Heart right ventricle (tissue), 16 donors: ENCODE results near the gene MAST2. TPM values are rescaled to one million over a fixed set of nuclear protein-coding genes. Genes with fewer than 3 reads are reported as not detected.
"Not testable (repeated sequence)": the region's sequence is repeated elsewhere in the genome, so short reads cannot be mapped to it uniquely, and the experiment has no call there.

ENCODE experiments used
- ATAC-seq, 8 donors: fragments of 200-7000 bp; cut with Tn5 transposase; one replicate each; pipeline ENCODE4 v1.9.1; 2020; ENCODE audit warnings: mild to moderate bottlenecking in 8 of 8, moderate library complexity in 8 of 8, moderate number of reproducible peaks in 1 of 8
- DNase-seq, 2 donors: peaks; one replicate each; pipeline ENCODE4 v3.0.0-alpha.2; 2020
- H3K27ac ChIP-seq, 10 donors: fragments of 200-600 bp; sonication (generic) in 2 of 10; one replicate each; pipeline versions ENCODE4 v1.5.0 to v1.8.0; 2020 to 2022; ENCODE audit warnings: mild to moderate bottlenecking in 3 of 10
- H3K27me3 ChIP-seq, 7 donors: fragments of 200-600 bp; one replicate each; pipeline ENCODE4 v1.8.0; 2021 to 2022; ENCODE audit warnings: mild to moderate bottlenecking in 2 of 7
- H3K36me3 ChIP-seq, 9 donors: fragments of 200-600 bp; sonication (generic) in 1 of 9; one replicate each; pipeline versions ENCODE4 v1.5.0 to v1.8.0; 2020 to 2022; ENCODE audit warnings: mild to moderate bottlenecking in 2 of 9
- H3K4me1 ChIP-seq, 9 donors: fragments of 200-600 bp; sonication (generic) in 1 of 9; one replicate each; pipeline versions ENCODE4 v1.5.0 to v1.8.0; 2020 to 2022; ENCODE audit warnings: mild to moderate bottlenecking in 4 of 9
- H3K4me3 ChIP-seq, 10 donors: fragments of 200-600 bp; sonication (generic) in 2 of 10; one replicate each; pipeline versions ENCODE4 v1.5.0 to v1.8.0; 2020 to 2022; ENCODE audit warnings: mild to moderate bottlenecking in 7 of 10, moderate library complexity in 2 of 10
- H3K9me3 ChIP-seq, 11 donors: fragments of 200-600 bp in 10 of 11; sonication (generic) in 2 of 11; one replicate each; pipeline versions ENCODE4 v1.5.0 to v1.8.0; 2013 to 2022; ENCODE audit warnings: mild to moderate bottlenecking in 2 of 11, control low read depth in 1 of 11, moderate library complexity in 1 of 11
- CTCF ChIP-seq, 9 donors: fragments of 200-600 bp; sonication (generic) in 2 of 9; IDR thresholded peaks; one replicate each; pipeline versions ENCODE4 v1.5.0 to v1.8.0; 2021 to 2022; ENCODE audit warnings: antibody characterized with exemption in 9 of 9, mild to moderate bottlenecking in 5 of 9, moderate library complexity in 1 of 9
- WGBS, 2 donors: extraction: QIAGEN DNeasy Blood & Tissue Kit; methylation state at CpG; one replicate each; pipeline ENCODE4 v1.1.7; 2013; ENCODE audit warnings: inconsistent platforms in 1 of 2; 5-methylcytosine and 5-hydroxymethylcytosine counted together
- intact Hi-C, 10 donors: fragments of 100-400 bp; cut with DNase I; formaldehyde crosslinking; loops; one replicate each; pipeline versions ENCODE4 v1.11.1 to v1.14.2; 2022
- polyA plus RNA-seq, 2 donors: library from polyadenylated mRNA; stranded (reverse); fragments of 200-250 nt; gene quantifications; one replicate each; pipeline ENCODE4 v1.2.3, GENCODE V29; 2013
- total RNA-seq, 10 donors: library from RNA; stranded (reverse); fragmentation: NEBNext Ultra II Directional in 3 of 10; extraction: Animal tissue kit (Norgen Biotek cat#: 25700) in 3 of 10; gene quantifications; one replicate each; pipeline versions ENCODE4 v1.2.1 to v1.2.4, GENCODE V29; 2021 to 2023
- donor health status: Arrhythmogenic right ventricular cardiomyopathy.
- donor health status: ischemic (EF 13 %, LVEDD 7.1; RV severe dilation, severe dysfunction).
- donor health status: healthy with polysubstance abuse.
- donor health status: DM: no; HTN: yes; CAD: no.
- donor health status: DM: no; HTN: no; CAD: no.
- donor health status: ischemic (EF 25% LVEDD 6.9; RV normal size, moderate dysfunction).
- donor health status: ischemic (EF 25% LVEDD 5.7; RV mildly dilated, moderate dysfunction).
- donor health status: healthy.
- donor health status: DM: yes; HTN: yes; CAD: no.
- donor health status: Ischemic cardiomyopathy.
- donor health status: ischemic (EF 35%, LVEDD 5.7; RV mildly dilated, moderate dysfunction).
- donor health status: nonischemic (EF 11% LVEDD 7.7; RV severe dilation, severe dysfunction).
- donor health status: DM: yes; HTN: yes; CAD: no.
- donor health status: PGD.
- donor health status: ischemic (EF 29% LVEDD 5.4; RV normal size, mild dysfunction).
- donor health status: nonischemic (EF 23%, LVEDD 6.1; RV moderate dilation, normal function).

Gene MAST2
- total and polyA plus RNA-seq, 12 donors: 66.4 to 129 (median 83.2) TPM

- Histone ChIP-seq H3K36me3 (no peaks in the 10 kb centered on the region), H3K4me1 (peaks cover 0 to 7% (median 0%) of the 10 kb centered on the region in 9 donors), H3K27ac (no peak overlapping the region), H3K9me3 (peaks cover 0 to 8% (median 0%) of the 10 kb centered on the region in 11 donors), H3K27me3 (no peaks in the 10 kb centered on the region), H3K4me3 (no peak overlapping the region)
- DNase-seq: no peak
- intact Hi-C loops: no loop called here
- TF ChIP-seq CTCF (IDR thresholded peaks at IDR 0.05): no peak
- no peak for ATAC-seq
Observed at GRCh38 chr1:45857101-45857700, 53.8 kb downstream of the MAST2 start.

GRCh38 chr1:45857755-45858492 is 54.5 kb downstream of the MAST2 start:
- 96 to 100% methylated on average over 4 to 6 of the region's 6 CpGs for WGBS, 2 donors
- intact Hi-C loops, H3K9me3 ChIP-seq: not testable (repeated sequence)

GRCh38 chr1:45859221-45859620 is 55.8 kb downstream of the MAST2 start:
- peaks cover 0 to 20% (median 11%) of the 10 kb centered on the region in 9 donors for H3K4me1 ChIP-seq
- 97 to 98% methylated on average over 3 of the region's 3 CpGs for WGBS, 2 donors
- no peaks in the 10 kb centered on the region for H3K27me3 ChIP-seq
- DNase-seq (no peak), ATAC-seq (no peak)
- intact Hi-C loops: no loop called here
- no peak overlapping the region for H3K4me3 ChIP-seq
- TF ChIP-seq CTCF (IDR thresholded peaks at IDR 0.05): no peak
- H3K27ac ChIP-seq: no peak overlapping the region
- no peaks in the 10 kb centered on the region for H3K36me3 ChIP-seq
- peaks cover 0 to 8% (median 0%) of the 10 kb centered on the region in 11 donors for H3K9me3 ChIP-seq

More at GRCh38 chr1:45857755-45858492, 54.5 kb downstream of the MAST2 start:
- not testable (repeated sequence) for H3K36me3 ChIP-seq, H3K4me1 ChIP-seq, DNase-seq, H3K27me3 ChIP-seq, H3K27ac ChIP-seq, ATAC-seq, H3K4me3 ChIP-seq

GRCh38 chr1:45862008-45862407 is 58.6 kb downstream of the MAST2 start:
- Histone ChIP-seq H3K4me3 (no peak overlapping the region), H3K9me3 (peaks cover 0 to 8% (median 0%) of the 10 kb centered on the region in 11 donors), H3K27me3 (no peaks in the 10 kb centered on the region), H3K36me3 (no peaks in the 10 kb centered on the region), H3K4me1 (peaks cover 0 to 30% (median 20%) of the 10 kb centered on the region in 9 donors), H3K27ac (no peak overlapping the region)
- DNase-seq (no peak), ATAC-seq (no peak)
- no peak for TF ChIP-seq CTCF (IDR thresholded peaks at IDR 0.05)
- intact Hi-C loops: no loop called here

GRCh38 chr1:45863218-45863617 is 59.8 kb downstream of the MAST2 start:
- no peak for TF ChIP-seq CTCF (IDR thresholded peaks at IDR 0.05)
- H3K36me3 ChIP-seq: no peaks in the 10 kb centered on the region
- H3K27me3 ChIP-seq: no peaks in the 10 kb centered on the region
- 32 to 52% methylated on average over 2 of the region's 2 CpGs for WGBS, 2 donors
- intact Hi-C loops: no loop called here
- H3K27ac ChIP-seq: no peak overlapping the region
- ATAC-seq: peak in 1 of 8 donors; percentile 39
- H3K4me3 ChIP-seq: no peak overlapping the region
- DNase-seq: no peak
- peaks cover 0 to 5% (median 0%) of the 10 kb centered on the region in 11 donors for H3K9me3 ChIP-seq
- peaks cover 0 to 30% (median 20%) of the 10 kb centered on the region in 9 donors for H3K4me1 ChIP-seq
